PC-9 (cell line): Measurements from ENCODE around the gene TERB1. TPM values are rescaled to one million over a fixed set of nuclear protein-coding genes. Genes with fewer than 3 reads are reported as not detected.

ENCODE experiments used
- BruUV-seq: library from RNA; stranded (reverse); fragments of 400-500 nt; replicated peaks from 2 replicates; lab custom pipeline; 2021; lab: Mats Ljungman, UMichigan
- CTCF ChIA-PET: fragments of 300-600 bp; sonication (Branson Sonifier 250); formaldehyde crosslinking; loops from one replicate; lab custom pipeline; 2022; ENCODE audit warnings: antibody characterized with exemption; lab: Charles Lee
- POLR2A ChIA-PET: fragments of 300-600 bp; sonication (Branson Sonifier 250); formaldehyde crosslinking; loops from one replicate; lab custom pipeline; 2022; ENCODE audit warnings: antibody characterized with exemption; ENCODE audit not compliant: unreplicated experiment; lab: Charles Lee
- DNase-seq, 2 experiments: peaks; one replicate each; pipeline versions ENCODE4 v3.0.0 to v3.0.0-alpha.2; 2015 to 2022; ENCODE audit warnings: mixed read lengths in 1 of 2
- H2AFZ ChIP-seq: fragments of 200-600 bp; sonication (generic); 2 replicates; pipeline ENCODE4 v1.8.1; 2017; ENCODE audit warnings: antibody characterized with exemption
- H3F3A ChIP-seq: fragments of 200-600 bp; sonication (generic); 2 replicates; pipeline ENCODE4 v1.8.1; 2017; ENCODE audit warnings: antibody characterized with exemption, mild to moderate bottlenecking, low read depth; ENCODE audit not compliant: insufficient read depth
- H3K27ac ChIP-seq: fragments of 200-600 bp; sonication (generic); 2 replicates; pipeline ENCODE4 v1.6.1; 2016; ENCODE audit warnings: mixed run types
- H3K27me3 ChIP-seq: fragments of 200-600 bp; sonication (generic); 2 replicates; pipeline ENCODE4 v1.6.1; 2016; ENCODE audit warnings: low read depth, mixed run types; ENCODE audit not compliant: insufficient read depth
- H3K36me3 ChIP-seq: fragments of 200-600 bp; sonication (generic); 2 replicates; pipeline ENCODE4 v1.6.1; 2016; ENCODE audit warnings: low read depth, mixed run types
- H3K4me1 ChIP-seq: fragments of 200-600 bp; sonication (generic); replicated peaks from 2 replicates; pipeline ENCODE4 v1.6.1; 2016; ENCODE audit warnings: mixed run types; ENCODE audit not compliant: insufficient read depth
- H3K4me2 ChIP-seq: fragments of 200-600 bp; sonication (generic); 2 replicates; pipeline ENCODE4 v1.6.1; 2017; ENCODE audit warnings: mixed run types
- H3K4me3 ChIP-seq: fragments of 200-600 bp; sonication (generic); 2 replicates; pipeline ENCODE4 v1.6.1; 2016; ENCODE audit warnings: mixed run types
- H3K79me2 ChIP-seq: fragments of 200-600 bp; sonication (generic); 2 replicates; pipeline ENCODE4 v1.6.1; 2017; ENCODE audit warnings: low read depth, mixed run types
- H3K9me2 ChIP-seq: fragments of 200-600 bp; sonication (generic); 2 replicates; pipeline ENCODE4 v1.8.1; 2017; ENCODE audit warnings: mild to moderate bottlenecking; ENCODE audit not compliant: insufficient read depth
- H3K9me3 ChIP-seq: fragments of 200-600 bp; sonication (generic); 2 replicates; pipeline ENCODE4 v1.8.1; 2016; ENCODE audit warnings: low read depth; ENCODE audit not compliant: insufficient read depth
- H4K20me1 ChIP-seq: fragments of 200-600 bp; sonication (generic); 2 replicates; pipeline ENCODE4 v1.8.1; 2017; ENCODE audit not compliant: insufficient read depth
- EZH2 ChIP-seq: fragments of 200-600 bp; sonication (generic); IDR thresholded peaks from 2 replicates; pipeline ENCODE4 v1.8.0; 2017; ENCODE audit warnings: antibody characterized with exemption, low read depth
- intact Hi-C: fragments of 100-400 bp; cut with micrococcal nuclease; formaldehyde crosslinking; loops from one replicate; pipeline ENCODE4 v1.10.0; 2022; ENCODE audit not compliant: unreplicated experiment
- total RNA-seq: library from RNA; stranded (reverse); gene quantifications from 2 replicates; pipeline ENCODE4 v1.2.3, GENCODE V29; 2021
- TF ChIP-seq, protein P1 (sequence below): fragments of 200-600 bp; sonication (generic); conservative IDR thresholded peaks from 2 replicates; pipeline ENCODE4 v1.6.1; 2017; ENCODE audit warnings: mixed run types, antibody characterized with exemption, mild to moderate bottlenecking, moderate library complexity

Gene TERB1
- total RNA-seq, 1 experiment from 2014 or later = not detected

- ChIA-PET CTCF (interaction anchor here (2.0 kb wide), 1 partner anchor 9 kb away, joined by 21 read pairs; no protein-coding TSS in a partner anchor), POLR2A (interaction anchor here (0.6 kb wide), 1 partner anchor 165 kb away, joined by 3 read pairs; no protein-coding TSS in a partner anchor)
- Histone ChIP-seq H3F3A (no peaks in the 10 kb centered on the region; the same call in 1 of the 2 replicates), H3K27ac (peak overlapping the region; percentile 61; the same call in 1 of the 2 replicates), H3K4me2 (peak overlapping the region; percentile 95), H3K9me3 (no peaks in the 10 kb centered on the region), H3K36me3 (peaks cover 14% of the 10 kb centered on the region; the same call in 1 of the 2 replicates), H4K20me1 (peaks cover 12% of the 10 kb centered on the region), H3K79me2 (peaks cover 40% of the 10 kb centered on the region), H2AFZ (peak overlapping the region; percentile 99), H3K4me3 (peak overlapping the region; percentile 89), H3K4me1 (peaks cover 14% of the 10 kb centered on the region), H3K9me2 (no peaks in the 10 kb centered on the region), H3K27me3 (no peaks in the 10 kb centered on the region)
- TSS peak; percentile 38 for BruUV-seq
- DNase-seq = no peak
- intact Hi-C loops = no loop called here
- TF ChIP-seq EZH2 = no peak
Measured at GRCh38 chr16:66750279-66751052, 50.9 kb downstream of the TERB1 start.

- BruUV-seq = no TSS peak
- Histone ChIP-seq H3K36me3 (peaks cover 24% of the 10 kb centered on the region; the same call in 1 of the 2 replicates), H3K4me1 (peaks cover 18% of the 10 kb centered on the region), H3K4me3 (no peak overlapping the region), H3K9me3 (no peaks in the 10 kb centered on the region), H3K4me2 (no peak overlapping the region), H3F3A (peaks cover 16% of the 10 kb centered on the region), H3K9me2 (no peaks in the 10 kb centered on the region), H4K20me1 (peaks cover 22% of the 10 kb centered on the region), H2AFZ (no peak overlapping the region), H3K79me2 (peaks cover 40% of the 10 kb centered on the region), H3K27ac (no peak overlapping the region), H3K27me3 (no peaks in the 10 kb centered on the region)
- intact Hi-C loops = no loop called here
- ChIA-PET POLR2A (no interaction called here), CTCF (no interaction called here)
- no peak for TF ChIP-seq EZH2
- TF ChIP-seq, protein P1, sequence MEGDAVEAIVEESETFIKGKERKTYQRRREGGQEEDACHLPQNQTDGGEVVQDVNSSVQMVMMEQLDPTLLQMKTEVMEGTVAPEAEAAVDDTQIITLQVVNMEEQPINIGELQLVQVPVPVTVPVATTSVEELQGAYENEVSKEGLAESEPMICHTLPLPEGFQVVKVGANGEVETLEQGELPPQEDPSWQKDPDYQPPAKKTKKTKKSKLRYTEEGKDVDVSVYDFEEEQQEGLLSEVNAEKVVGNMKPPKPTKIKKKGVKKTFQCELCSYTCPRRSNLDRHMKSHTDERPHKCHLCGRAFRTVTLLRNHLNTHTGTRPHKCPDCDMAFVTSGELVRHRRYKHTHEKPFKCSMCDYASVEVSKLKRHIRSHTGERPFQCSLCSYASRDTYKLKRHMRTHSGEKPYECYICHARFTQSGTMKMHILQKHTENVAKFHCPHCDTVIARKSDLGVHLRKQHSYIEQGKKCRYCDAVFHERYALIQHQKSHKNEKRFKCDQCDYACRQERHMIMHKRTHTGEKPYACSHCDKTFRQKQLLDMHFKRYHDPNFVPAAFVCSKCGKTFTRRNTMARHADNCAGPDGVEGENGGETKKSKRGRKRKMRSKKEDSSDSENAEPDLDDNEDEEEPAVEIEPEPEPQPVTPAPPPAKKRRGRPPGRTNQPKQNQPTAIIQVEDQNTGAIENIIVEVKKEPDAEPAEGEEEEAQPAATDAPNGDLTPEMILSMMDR = no peak
- DNase-seq = no peak
Measured at GRCh38 chr16:66746682-66747081, 54.7 kb downstream of the TERB1 start.

DNA sequence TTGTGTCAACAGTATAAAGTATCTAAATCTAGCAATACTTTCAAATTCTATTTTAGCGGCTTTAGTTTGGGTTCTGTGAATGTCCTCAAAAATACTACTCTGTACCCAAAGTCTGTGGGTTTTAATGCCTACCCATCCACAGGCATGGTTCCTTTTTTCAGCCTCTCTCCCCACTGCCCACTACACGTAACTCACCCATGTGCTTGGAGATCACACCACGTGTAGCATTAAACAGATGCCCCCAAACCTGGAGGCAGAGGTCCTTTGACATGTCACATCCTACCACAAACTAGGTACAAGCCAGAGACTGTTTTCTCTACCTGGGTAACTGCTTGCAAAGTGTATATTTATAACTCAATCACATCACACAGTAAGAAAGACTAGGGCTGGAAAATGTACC is 55.3 kb downstream of the TERB1 start:
- intact Hi-C loops = no loop called here
- Histone ChIP-seq H3K4me1 (peaks cover 24% of the 10 kb centered on the region), H3K27me3 (no peaks in the 10 kb centered on the region), H3K9me2 (no peaks in the 10 kb centered on the region), H4K20me1 (peaks cover 24% of the 10 kb centered on the region), H3K4me3 (no peak overlapping the region), H3F3A (peaks cover 20% of the 10 kb centered on the region), H3K4me2 (no peak overlapping the region), H2AFZ (no peak overlapping the region), H3K36me3 (peaks cover 24% of the 10 kb centered on the region; the same call in 1 of the 2 replicates), H3K27ac (no peak overlapping the region), H3K9me3 (no peaks in the 10 kb centered on the region), H3K79me2 (peaks cover 40% of the 10 kb centered on the region)
- POLR2A ChIA-PET = no interaction called here
- DNase-seq = no peak
- CTCF ChIA-PET = no interaction called here
- TF ChIP-seq EZH2 = no peak
- TF ChIP-seq, protein P1 = no peak
- no TSS peak for BruUV-seq
